NCI-H82 treated with DMSO at 0.1 percent for 48 hours (cell line): Measurements from ENCODE around the gene HBE1.
"Not testable (repeated sequence)": the region's sequence is repeated elsewhere in the genome, so short reads cannot be mapped to it uniquely, and the experiment has no call there.

Experiments used
- DNase-seq: peaks from one replicate; lab custom pipeline; 2025; ENCODE audit not compliant: unreplicated experiment; lab: John Stamatoyannopoulos, UW

The HBE1 gene

GRCh38 chr11:5269715-5270147 lies at the start of gene HBE1:
HBE1 (minus strand) TSS chr11:5269945; CDS start chr11:5269890, 55 bp downstream.
- no peak for DNase-seq

DNA sequence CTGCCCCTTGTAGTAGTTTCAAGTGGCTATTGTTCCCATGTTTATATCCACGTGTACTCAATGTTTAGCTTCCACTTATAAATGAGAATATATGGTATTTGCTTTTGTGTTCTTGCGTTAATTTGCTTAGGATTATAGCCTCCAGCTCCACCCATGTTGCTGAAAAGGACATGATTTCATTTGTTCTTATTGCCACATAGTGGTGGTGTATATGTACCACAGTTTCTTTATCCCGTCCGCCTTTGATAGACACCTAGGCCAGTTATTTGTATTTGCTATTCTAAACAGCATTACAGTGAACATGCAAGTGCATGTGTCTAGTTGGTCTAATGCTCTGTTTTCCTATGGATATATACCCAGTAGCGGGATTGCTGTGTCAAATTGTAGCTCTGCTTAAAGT lies 47.5 kb upstream of the HBE1 start:
- no peak for DNase-seq

- not testable (repeated sequence) for DNase-seq
Measured at GRCh38 chr11:5313326-5314023, 43.7 kb upstream of the HBE1 start.

- DNase-seq, result no peak
Measured at GRCh38 chr11:5310423-5310822, 40.7 kb upstream of the HBE1 start.

GRCh38 chr11:5307256-5308019 lies 37.7 kb upstream of the HBE1 start:
- DNase-seq, result no peak

GRCh38 chr11:5304046-5304445 lies 34.3 kb upstream of the HBE1 start:
- no peak for DNase-seq

DNA sequence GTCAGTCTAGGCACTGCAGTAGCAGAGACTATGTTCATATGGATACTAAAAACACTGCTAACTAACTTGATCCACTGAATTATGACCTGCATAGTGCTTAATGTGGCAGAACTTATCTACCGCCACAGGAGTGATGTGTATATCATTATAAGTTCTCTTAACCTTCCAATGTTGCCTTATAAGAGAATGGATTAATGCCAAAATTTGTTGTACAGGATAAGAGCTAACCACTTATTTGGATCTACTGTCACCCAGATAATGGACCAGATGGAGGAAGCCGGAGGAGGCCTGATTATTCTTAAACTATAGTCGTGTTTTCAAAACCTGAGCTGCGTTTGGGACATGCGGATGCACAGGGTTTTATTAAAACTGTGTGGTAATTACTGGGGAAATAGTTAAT lies 33.9 kb upstream of the HBE1 start:
- no peak for DNase-seq

DNA sequence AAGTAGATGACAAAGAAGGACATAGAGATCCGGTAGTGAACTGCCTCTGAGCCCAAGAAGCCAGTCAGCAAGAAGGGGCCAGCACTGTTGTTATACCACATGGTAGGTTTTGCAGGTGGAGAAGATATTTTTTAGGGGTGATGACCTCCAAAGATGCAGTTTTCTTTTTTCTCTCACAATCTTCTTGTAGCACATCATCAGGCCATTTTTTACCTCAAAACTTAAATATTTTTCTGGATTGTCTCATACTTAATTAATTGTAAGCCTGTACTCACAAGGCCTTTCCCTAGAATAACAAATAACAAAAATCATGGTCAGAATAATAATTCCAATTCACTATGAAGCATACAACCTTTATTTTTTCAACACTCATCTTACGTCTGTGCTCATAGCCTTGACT lies 32.1 kb upstream of the HBE1 start, which contains the start of gene OR51B4:
TSS of gene OR51B4 (minus strand) at position 101 of the 400 bp plus-strand sequence. CDS start at position 101, 0 bp downstream.
- no peak for DNase-seq

DNA sequence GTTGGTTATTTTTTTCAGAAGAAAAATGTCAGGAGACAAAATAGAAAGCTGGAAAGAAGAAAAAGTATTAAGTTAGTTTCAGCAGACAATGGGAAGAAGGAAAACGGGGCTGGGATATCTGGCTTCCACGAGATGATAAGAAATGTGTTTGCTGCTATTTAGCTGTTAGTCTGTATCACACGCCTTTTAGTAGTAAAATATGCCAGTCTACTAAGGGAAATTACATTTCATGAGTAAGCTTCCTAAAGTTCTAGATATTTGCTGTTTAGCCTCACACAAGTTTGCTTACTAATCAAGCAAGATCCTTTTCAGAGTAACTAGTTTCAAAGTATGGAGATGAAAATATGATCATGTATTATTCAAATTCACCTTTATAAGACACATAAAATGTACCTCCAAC lies 30.5 kb upstream of the HBE1 start:
- no peak for DNase-seq

DNA sequence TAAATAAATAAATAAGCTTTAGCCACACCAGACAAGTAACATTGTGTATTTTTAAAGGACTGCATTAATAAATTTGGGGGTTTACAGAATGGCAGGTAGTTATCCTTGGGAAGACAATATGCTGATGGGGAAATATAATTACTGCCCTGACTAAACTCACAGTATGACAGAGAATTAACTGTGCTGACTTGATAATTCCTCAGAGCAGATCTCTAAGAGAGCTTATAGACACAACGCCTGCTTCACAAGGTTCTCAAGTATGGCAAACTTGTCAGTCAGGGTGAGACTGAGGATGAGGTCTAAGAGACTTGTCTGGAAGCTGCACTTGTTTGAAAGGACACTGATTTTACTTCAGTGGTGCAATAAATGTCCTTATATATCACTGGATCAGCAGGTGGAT lies 28.7 kb upstream of the HBE1 start:
- DNase-seq, result no peak

GRCh38 chr11:5297721-5298323 lies 28.1 kb upstream of the HBE1 start:
- DNase-seq, result no peak

DNA sequence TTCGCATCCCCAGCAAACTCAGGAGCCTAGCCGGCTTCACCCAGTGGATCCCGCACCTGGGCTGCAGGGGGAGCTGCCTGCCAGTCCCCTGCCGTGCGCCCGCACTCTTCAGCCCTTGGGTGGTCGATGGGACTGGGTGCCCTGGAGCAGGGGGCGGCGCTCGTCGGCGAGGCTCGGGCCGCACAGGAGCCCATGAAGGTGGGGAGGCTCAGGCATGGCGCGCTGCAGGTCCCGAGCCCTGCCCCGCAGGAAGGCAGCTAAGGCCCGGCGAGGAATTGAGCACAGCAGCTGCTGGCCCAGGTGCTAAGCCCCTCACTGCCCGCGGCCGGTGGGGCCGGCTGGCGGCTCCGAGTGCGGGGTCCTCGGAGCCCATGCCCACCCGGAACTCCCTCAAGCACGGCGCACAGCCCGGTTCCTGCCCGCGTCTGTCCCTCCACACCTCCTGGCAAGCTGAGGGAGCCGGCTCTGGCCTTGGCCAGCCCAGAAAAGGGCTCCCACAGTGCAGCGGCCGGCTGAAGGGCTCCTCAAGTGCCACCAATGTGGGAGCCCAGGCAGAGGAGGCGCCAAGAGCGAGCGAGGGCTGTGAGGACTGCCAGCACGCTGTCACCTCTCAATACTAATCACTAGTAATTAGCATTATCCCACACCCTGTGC lies 24.7 kb upstream of the HBE1 start:
- DNase-seq, result not testable (repeated sequence)

- no peak for DNase-seq
Measured at GRCh38 chr11:5293028-5293427, 23.3 kb upstream of the HBE1 start.

GRCh38 chr11:5291207-5291838 lies 21.6 kb upstream of the HBE1 start:
- DNase-seq, result no peak

DNA sequence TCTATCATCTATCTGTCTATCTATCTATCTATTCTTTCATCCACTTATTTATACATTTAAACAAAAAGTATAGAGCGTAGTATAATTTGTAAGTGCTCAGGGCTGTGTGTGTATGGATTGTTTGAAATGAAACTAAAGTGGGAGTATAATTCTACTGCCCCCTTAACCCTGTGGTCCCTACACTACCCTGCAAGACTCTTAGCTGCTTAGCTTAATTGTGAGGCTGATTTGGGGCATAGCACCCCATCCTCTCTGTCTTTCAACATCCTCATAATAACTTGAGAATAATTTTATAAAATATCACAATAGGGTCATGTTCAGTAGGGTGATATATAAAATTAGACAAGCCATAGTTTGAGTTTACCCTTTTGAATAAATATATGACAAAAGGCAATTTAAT lies 20.4 kb upstream of the HBE1 start:
- no peak for DNase-seq

GRCh38 chr11:5289696-5290095 lies 20.0 kb upstream of the HBE1 start:
- DNase-seq, result no peak

DNA sequence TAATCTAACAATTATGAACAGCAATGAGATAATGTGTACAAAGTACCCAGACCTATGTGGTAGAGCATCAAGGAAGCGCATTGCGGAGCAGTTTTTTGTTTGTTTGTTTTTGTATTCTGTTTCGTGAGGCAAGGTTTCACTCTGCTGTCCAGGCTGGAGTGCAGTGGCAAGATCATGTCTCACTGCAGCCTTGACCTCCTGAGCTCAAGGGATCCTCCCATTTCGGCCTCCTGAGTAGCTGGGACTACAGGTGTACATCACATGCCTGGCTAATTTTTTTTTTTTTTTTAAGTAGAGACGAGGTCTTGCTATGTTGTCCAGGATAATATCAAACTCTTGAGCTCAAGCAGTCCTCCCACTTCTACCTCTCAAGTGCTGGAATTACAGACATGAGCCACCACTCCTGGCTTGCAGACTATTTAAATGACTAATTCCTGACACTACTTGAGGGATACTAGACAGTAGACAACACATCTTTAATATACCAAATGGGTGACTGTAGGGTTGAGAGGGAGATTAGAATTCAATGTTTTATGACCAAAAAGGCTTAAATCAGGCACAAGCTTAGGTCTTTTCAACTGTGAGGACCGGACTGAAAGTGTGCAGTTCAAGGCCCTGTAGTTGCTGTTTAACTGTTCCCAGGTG lies 19.3 kb upstream of the HBE1 start:
- DNase-seq, result no peak

- DNase-seq, result no peak
Measured at GRCh38 chr11:5288108-5288905, 18.6 kb upstream of the HBE1 start.

DNA sequence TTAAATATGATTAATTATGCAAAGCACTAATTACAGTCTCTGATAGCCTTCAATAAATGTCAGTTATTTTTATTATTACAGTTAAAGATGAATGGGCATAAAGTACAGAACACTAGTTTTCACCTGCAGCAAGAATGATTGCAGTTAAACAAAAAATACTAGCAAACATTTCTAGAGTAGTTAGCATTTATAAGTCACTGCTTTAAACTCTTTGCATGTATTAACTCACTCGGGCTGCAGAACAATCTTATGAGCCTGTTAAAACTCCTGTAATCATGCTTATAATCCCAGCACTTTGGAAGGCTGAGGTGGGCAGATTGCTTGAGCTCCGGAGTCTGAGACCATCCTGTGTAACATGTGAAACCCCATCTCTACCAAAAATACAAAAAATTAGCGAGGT lies 17.2 kb upstream of the HBE1 start:
- DNase-seq, result no peak

- DNase-seq, result no peak
Measured at GRCh38 chr11:5286351-5286750, 16.6 kb upstream of the HBE1 start.
